Measurements from ENCODE around the gene SPECC1L. TPM values are rescaled to one million over a fixed set of nuclear protein-coding genes. Genes with fewer than 3 reads are reported as not detected.

SPECC1L gene
- total RNA-seq, 2 donors from 2014 or later = 33.6 to 39.1 TPM

DNA sequence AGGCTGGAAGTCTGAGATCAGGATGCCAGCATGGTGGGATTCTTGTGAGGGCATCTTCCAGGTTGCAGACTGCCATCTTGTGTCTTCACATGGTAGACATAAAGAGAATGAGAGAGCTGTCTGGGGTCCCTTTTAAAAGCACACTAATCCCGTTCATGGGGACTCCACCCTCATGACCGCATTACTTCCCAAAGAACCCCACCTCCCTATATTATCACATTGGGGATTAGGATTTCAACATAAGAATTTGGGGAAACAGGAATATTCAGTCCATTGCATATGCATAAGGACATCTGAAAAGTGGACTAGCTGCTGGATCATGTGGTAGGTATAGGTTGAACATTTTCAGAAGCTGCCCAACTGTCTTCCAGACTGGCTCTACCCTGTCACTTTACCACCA lies 123.6 kb downstream of the SPECC1L start:
- Histone ChIP-seq H3K4me1 (peaks cover 0 to 59% of the 10 kb centered on the region in 2 donors), H3K4me3 (no peak overlapping the region), H3K27me3 (no peaks in the 10 kb centered on the region), H3K27ac (no peak overlapping the region), H3K9me3 (no peaks in the 10 kb centered on the region), H3K36me3 (peaks cover 26% of the 10 kb centered on the region)
- TF ChIP-seq, protein P1, sequence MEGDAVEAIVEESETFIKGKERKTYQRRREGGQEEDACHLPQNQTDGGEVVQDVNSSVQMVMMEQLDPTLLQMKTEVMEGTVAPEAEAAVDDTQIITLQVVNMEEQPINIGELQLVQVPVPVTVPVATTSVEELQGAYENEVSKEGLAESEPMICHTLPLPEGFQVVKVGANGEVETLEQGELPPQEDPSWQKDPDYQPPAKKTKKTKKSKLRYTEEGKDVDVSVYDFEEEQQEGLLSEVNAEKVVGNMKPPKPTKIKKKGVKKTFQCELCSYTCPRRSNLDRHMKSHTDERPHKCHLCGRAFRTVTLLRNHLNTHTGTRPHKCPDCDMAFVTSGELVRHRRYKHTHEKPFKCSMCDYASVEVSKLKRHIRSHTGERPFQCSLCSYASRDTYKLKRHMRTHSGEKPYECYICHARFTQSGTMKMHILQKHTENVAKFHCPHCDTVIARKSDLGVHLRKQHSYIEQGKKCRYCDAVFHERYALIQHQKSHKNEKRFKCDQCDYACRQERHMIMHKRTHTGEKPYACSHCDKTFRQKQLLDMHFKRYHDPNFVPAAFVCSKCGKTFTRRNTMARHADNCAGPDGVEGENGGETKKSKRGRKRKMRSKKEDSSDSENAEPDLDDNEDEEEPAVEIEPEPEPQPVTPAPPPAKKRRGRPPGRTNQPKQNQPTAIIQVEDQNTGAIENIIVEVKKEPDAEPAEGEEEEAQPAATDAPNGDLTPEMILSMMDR (IDR thresholded peaks at IDR 0.05) = no peak
- no peak for DNase-seq (ENCODE audit: low spot score)

DNA sequence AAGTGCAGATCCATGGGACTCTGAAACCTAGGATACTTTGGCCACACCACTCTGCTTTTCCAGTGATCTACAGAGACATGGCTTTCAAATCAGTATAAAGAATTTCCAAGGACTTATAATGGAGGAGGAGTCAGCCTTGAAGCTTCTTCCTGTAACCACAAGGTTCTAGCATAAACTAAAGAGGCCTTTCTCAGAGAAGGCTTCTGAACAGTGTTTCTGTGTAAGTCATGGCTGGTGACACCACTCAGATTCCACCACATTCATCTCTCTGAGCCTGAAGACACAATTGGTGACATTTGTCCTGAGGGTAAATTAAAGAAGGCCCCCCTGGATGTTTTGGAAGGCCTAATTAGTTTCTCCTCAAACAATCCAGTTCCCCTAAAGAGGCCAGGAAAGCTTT lies 127.8 kb downstream of the SPECC1L start:
- no peaks in the 10 kb centered on the region for H3K9me3 ChIP-seq
- peaks cover 26% of the 10 kb centered on the region for H3K36me3 ChIP-seq
- TF ChIP-seq, protein P1 (IDR thresholded peaks at IDR 0.05) = no peak
- H3K4me1 ChIP-seq = peaks cover 0 to 55% of the 10 kb centered on the region in 2 donors
- H3K4me3 ChIP-seq = no peak overlapping the region
- H3K27me3 ChIP-seq = no peaks in the 10 kb centered on the region
- no peak for DNase-seq (ENCODE audit: low spot score)
- H3K27ac ChIP-seq = no peak overlapping the region

DNA sequence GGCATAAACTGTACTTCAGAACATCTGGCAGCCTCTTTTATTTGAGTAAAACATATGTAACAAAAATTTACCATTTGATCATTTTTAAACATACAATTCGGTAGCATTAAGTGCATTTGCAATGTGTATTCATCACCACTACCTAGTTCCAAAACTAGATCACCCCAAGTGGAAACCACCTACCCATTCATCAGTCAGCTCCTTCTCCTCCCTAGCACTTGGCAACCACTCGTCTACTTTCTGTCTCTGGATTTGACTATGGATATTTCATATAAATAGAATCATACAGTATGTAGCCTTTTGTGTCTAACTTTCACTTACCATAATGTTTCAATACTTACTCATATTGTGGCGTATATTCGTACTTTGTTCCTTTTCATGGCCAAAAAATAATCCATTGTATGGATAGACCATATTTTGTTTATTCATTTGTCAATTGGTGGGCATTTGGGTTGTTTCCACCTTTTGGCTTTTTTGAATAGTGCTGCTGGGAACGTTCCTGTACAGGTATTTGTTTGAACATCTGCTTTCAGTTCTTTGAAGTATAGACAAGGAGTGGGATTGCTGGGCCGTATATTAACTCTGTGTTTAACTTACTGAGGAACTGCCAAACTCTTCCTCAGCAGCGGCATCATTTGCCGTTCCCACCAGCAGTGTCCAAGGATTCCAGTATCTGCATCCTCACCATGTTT lies 129.5 kb downstream of the SPECC1L start:
- Histone ChIP-seq H3K27me3 (no peaks in the 10 kb centered on the region), H3K27ac (peak overlapping the region; percentile 83 to 96), H3K9me3 (no peaks in the 10 kb centered on the region), H3K4me1 (peaks cover 0 to 59% of the 10 kb centered on the region in 2 donors), H3K36me3 (peaks cover 26% of the 10 kb centered on the region), H3K4me3 (peak overlapping the region in 1 of 2 donors; percentile 40)
- TF ChIP-seq, protein P1 (IDR thresholded peaks at IDR 0.05) = no peak
- no peak for DNase-seq (ENCODE audit: low spot score)

DNA sequence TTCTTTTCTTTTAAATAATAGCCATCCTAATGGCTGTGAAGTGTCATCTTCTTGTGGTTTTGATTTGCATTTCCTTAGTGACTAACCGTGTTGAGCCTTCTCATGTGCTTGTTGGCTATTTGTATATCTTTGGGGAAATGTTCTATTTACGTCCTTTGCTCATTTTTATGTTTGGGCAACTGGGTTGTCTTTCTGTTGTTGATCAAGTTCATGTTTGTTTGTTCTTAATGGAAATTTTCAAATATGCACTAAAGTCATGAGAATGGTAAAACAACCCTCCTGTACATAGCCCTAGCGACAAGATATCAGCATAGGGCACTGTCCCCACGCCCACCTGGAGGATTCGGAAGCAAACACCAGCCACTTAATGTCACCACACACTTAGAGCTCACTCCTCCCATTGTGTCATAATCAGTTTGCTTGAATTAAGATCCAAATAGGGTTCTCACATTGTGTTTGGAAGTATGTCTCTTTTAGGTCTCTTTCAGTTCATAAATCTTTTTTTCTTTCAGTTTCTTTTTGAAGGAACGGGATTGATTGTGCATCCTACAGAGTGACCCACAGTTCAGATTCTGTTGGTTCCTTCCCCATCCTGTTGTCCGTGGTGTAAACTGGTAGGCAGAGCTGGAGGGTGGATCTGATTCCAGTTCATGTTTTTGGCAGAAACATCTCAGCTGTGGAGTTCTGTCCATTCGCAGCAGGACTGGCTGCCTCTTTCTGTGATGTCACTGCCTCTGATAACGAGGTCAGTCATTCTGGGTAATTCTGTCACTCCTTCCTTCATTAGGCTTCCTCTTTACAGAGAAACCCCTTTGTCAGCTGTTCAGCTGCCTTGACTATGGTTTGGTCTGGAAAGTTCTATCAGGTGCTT lies 130.3 kb downstream of the SPECC1L start:
- H3K27me3 ChIP-seq = no peaks in the 10 kb centered on the region
- peaks cover 0 to 65% of the 10 kb centered on the region in 2 donors for H3K4me1 ChIP-seq
- TF ChIP-seq, protein P1 (IDR thresholded peaks at IDR 0.05) = no peak
- no peak for DNase-seq (ENCODE audit: low spot score)
- peak overlapping the region; percentile 9 to 40 for H3K4me3 ChIP-seq
- no peaks in the 10 kb centered on the region for H3K9me3 ChIP-seq
- peaks cover 26% of the 10 kb centered on the region for H3K36me3 ChIP-seq
- H3K27ac ChIP-seq = peak overlapping the region; percentile 83 to 96

DNA sequence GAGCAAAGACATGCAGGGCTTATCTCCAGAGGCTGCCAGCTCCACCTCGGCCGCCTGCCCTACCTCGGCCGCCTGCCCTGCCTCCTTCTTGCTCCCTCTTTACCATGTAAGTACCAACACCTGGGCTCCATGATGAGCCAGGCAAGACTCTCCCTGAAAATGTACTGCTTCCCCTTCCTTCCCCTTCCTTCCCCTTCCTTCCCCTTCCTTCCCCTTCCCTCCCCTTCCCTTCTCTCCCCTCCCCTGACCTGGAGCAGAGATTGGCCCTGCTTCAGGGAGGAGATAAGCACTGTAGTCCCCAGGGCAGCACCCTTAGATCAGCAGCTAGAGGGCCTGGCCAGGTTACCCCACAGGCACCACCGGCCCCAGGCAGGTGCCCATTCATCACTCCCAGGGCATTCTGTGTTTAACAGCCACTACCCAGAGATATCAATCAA lies 131.3 kb downstream of the SPECC1L start:
- no peaks in the 10 kb centered on the region for H3K27me3 ChIP-seq
- peak overlapping the region; percentile 83 to 96 for H3K27ac ChIP-seq
- peaks cover 0 to 75% of the 10 kb centered on the region in 2 donors for H3K4me1 ChIP-seq
- TF ChIP-seq, protein P1 (IDR thresholded peaks at IDR 0.05) = no peak
- H3K9me3 ChIP-seq = no peaks in the 10 kb centered on the region
- H3K4me3 ChIP-seq = peak overlapping the region; percentile 18 to 40
- no peak for DNase-seq (ENCODE audit: low spot score)
- peaks cover 18% of the 10 kb centered on the region for H3K36me3 ChIP-seq

Measured in right atrium auricular region (tissue), 2 donors.